ENCODE data around the gene ASAP3.

- TF ChIP-seq CTCF (IDR thresholded peaks at IDR 0.05) (no peak), POLR2A (IDR thresholded peaks at IDR 0.05) (no peak)
Observed at GRCh38 chr1:23463286-23463685, 20.7 kb downstream of the ASAP3 start.
